BJ (cell line): Measurements from ENCODE around the gene CHRNB4. TPM values are rescaled to one million over a fixed set of nuclear protein-coding genes. Genes with fewer than 3 reads are reported as not detected.
"Not testable (repeated sequence)": the region's sequence is repeated elsewhere in the genome, so short reads cannot be mapped to it uniquely, and the experiment has no call there.

Experiments
- CTCF ChIA-PET: fragments of 350-600 bp; formaldehyde crosslinking; extraction: SDS; loops from one replicate; lab custom pipeline; 2021; ENCODE audit warnings: antibody characterized with exemption, inconsistent platforms; lab: Yijun Ruan, JAX
- POLR2A ChIA-PET: fragments of 300-600 bp; sonication (Branson Sonifier 250); formaldehyde crosslinking; extraction: SDS; loops from one replicate; lab custom pipeline; 2021; ENCODE audit warnings: antibody characterized with exemption; lab: Charles Lee
- DNase-seq: peaks from one replicate; pipeline ENCODE4 v3.0.0-alpha.2; 2011; ENCODE audit warnings: low read depth
- H3K27me3 ChIP-seq: 2 replicates; pipeline ENCODE4 v1.6.0; 2011; ENCODE audit warnings: low read length; ENCODE audit not compliant: control insufficient read depth, insufficient read depth
- H3K36me3 ChIP-seq: 2 replicates; pipeline ENCODE4 v1.5.1; 2011; ENCODE audit warnings: low read length; ENCODE audit not compliant: control insufficient read depth, insufficient read depth
- H3K4me3 ChIP-seq: 2 replicates; pipeline ENCODE4 v1.5.1; 2011; ENCODE audit warnings: low read depth, mild to moderate bottlenecking, control low read depth, low read length
- CTCF ChIP-seq: IDR thresholded peaks from 2 replicates; pipeline ENCODE4 v1.5.1; 2011; ENCODE audit warnings: low read depth, mild to moderate bottlenecking, control low read depth, inconsistent platforms, low read length, moderate library complexity; ENCODE audit not compliant: insufficient read depth
- polyA minus RNA-seq: library from RNA; depleted of rRNA, polyadenylated mRNA; stranded (reverse); fragments of >200 nt; gene quantifications from 2 replicates; pipeline ENCODE4 v1.2.3, GENCODE V29; 2011; rRNA and poly(A)+ RNA removed
- polyA plus RNA-seq: library from polyadenylated mRNA; depleted of rRNA; stranded (reverse); fragments of >200 nt; gene quantifications from 2 replicates; pipeline ENCODE4 v1.2.3, GENCODE V29; 2011; rRNA removed

The CHRNB4 gene
- polyA plus RNA-seq: not detected in 2 replicates
- polyA minus RNA-seq: not detected in 2 replicates

GRCh38 chr15:78641102-78641748, at the start of gene CHRNB4:
Gene CHRNB4 (minus strand): TSS chr15:78641210. CDS start chr15:78641133, 77 bp downstream.
- ChIA-PET POLR2A (no interaction called here), CTCF (no interaction called here)
- H3K36me3 ChIP-seq: no peaks in the 10 kb centered on the region
- TF ChIP-seq CTCF: no peak
- H3K4me3 ChIP-seq: peak within 1 kb of the TSS; percentile 29
- DNase-seq: no peak
- H3K27me3 ChIP-seq: peaks cover 14% of the 10 kb centered on the region

- ChIA-PET POLR2A (no interaction called here), CTCF (interaction anchor here (0.8 to 3.7 kb wide), 2 partner anchors 20 to 22 kb away, joined by 3 to 17 read pairs; no protein-coding TSS in a partner anchor)
- TF ChIP-seq CTCF: no peak
- Histone ChIP-seq H3K4me3 (no peak overlapping the region), H3K27me3 (peaks cover 3% of the 10 kb centered on the region; the same call in 1 of the 2 replicates), H3K36me3 (no peaks in the 10 kb centered on the region)
- no peak for DNase-seq
Measured at GRCh38 chr15:78689626-78690025, 48.6 kb upstream of the CHRNB4 start.

- peaks cover 5% of the 10 kb centered on the region; the same call in 1 of the 2 replicates for H3K27me3 ChIP-seq
- no peaks in the 10 kb centered on the region for H3K36me3 ChIP-seq
- TF ChIP-seq CTCF: no peak
- ChIA-PET CTCF (interaction anchor here (1.8 kb wide), 1 partner anchor 24 kb away, joined by 6 read pairs; no protein-coding TSS in a partner anchor), POLR2A (no interaction called here)
- no peak for DNase-seq
- H3K4me3 ChIP-seq: no peak overlapping the region
Measured at GRCh38 chr15:78685925-78686324, 44.9 kb upstream of the CHRNB4 start.

GRCh38 chr15:78685159-78685921, 44.3 kb upstream of the CHRNB4 start:
- TF ChIP-seq CTCF: no peak
- POLR2A ChIA-PET: no interaction called here
- DNase-seq: no peak
- no peak overlapping the region for H3K4me3 ChIP-seq
- H3K27me3 ChIP-seq: peaks cover 5% of the 10 kb centered on the region; the same call in 1 of the 2 replicates
- CTCF ChIA-PET: interaction anchor here (0.7 to 1.8 kb wide), 2 partner anchors 24 to 46 kb away, joined by 3 to 6 read pairs; no protein-coding TSS in a partner anchor
- H3K36me3 ChIP-seq: no peaks in the 10 kb centered on the region

- CTCF ChIA-PET: interaction anchor here (0.7 to 1.8 kb wide), 4 partner anchors 10 to 45 kb away, joined by 3 to 6 read pairs (median 4); no protein-coding TSS in a partner anchor
- H3K36me3 ChIP-seq: no peaks in the 10 kb centered on the region
- no peak for TF ChIP-seq CTCF
- DNase-seq: no peak
- no peak overlapping the region for H3K4me3 ChIP-seq
- POLR2A ChIA-PET: no interaction called here
- H3K27me3 ChIP-seq: peaks cover 5% of the 10 kb centered on the region; the same call in 1 of the 2 replicates
Measured at GRCh38 chr15:78684657-78685056, 43.6 kb upstream of the CHRNB4 start.

- H3K27me3 ChIP-seq, H3K36me3 ChIP-seq, POLR2A ChIA-PET, DNase-seq, H3K4me3 ChIP-seq: not testable (repeated sequence)
- CTCF ChIA-PET: interaction anchor here (1.2 to 1.5 kb wide), 2 partner anchors 9 to 26 kb away, joined by 3 to 6 read pairs; no protein-coding TSS in a partner anchor
Measured at GRCh38 chr15:78683599-78683998, 42.6 kb upstream of the CHRNB4 start.
